ENCODE results near the gene CHAC1.
A peak's percentile ranks its signal among the peaks of the same experiment; 100 is the strongest.

The CHAC1 gene

DNA sequence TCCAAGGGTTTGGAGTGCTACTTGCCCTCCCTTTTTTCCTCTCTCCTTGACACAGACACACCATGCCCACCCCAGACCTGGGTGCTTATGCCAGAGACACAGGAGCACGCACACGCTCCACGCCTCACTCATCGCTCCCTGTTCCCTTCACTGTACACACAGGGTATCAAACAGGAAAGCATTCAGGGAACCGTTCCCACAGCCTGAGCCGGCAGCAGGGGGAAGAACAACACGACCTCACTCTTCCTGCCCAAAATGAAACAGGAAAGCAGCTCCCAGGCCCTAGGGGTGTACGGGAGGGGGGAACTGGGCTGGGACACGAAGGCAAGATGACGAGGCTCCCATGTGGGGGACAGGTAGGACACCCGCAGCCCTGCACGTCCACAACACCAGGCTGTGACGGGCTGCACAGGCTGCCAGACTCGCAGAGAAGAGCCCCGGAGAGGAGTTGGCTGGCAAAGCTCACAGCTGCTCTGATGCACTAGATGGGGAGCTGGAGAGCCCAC, 12.9 kb upstream of the CHAC1 start:
- Histone ChIP-seq H3K27me3 (ENCODE audit: insufficient read depth, poor library complexity, severe bottlenecking) (no peaks in the 10 kb centered on the region), H3K27ac (replicated peaks) (peak overlapping the region; percentile 77), H3K4me3 (replicated peaks; ENCODE audit: insufficient read depth, low read length) (no peak overlapping the region)
- peak in 1 of 2 experiments; percentile 21 for DNase-seq (ENCODE audit: low read depth in 1 of 2, low spot score in 1 of 2)
- TF ChIP-seq SPI1 (IDR thresholded peaks at IDR 0.05; ENCODE audit: borderline replicate concordance, low read depth) (no peak), GABPA (IDR thresholded peaks at IDR 0.05; ENCODE audit: low read depth) (no peak), POLR2AphosphoS5 (IDR thresholded peaks at IDR 0.05; ENCODE audit: low read depth) (no peak), CTCF (IDR thresholded peaks at IDR 0.05; ENCODE audit: insufficient read depth, low read length) (no peak), REST (IDR thresholded peaks at IDR 0.05; ENCODE audit: insufficient replicate concordance, low read depth) (no peak)

- Histone ChIP-seq H3K4me3 (replicated peaks; ENCODE audit: insufficient read depth, low read length) (peak overlapping the region; percentile 25; the same call in 1 of the 2 replicates), H3K27ac (replicated peaks) (peak overlapping the region; percentile 77), H3K27me3 (ENCODE audit: insufficient read depth, poor library complexity, severe bottlenecking) (no peaks in the 10 kb centered on the region)
- no peak for DNase-seq (ENCODE audit: low read depth in 1 of 2, low spot score in 1 of 2)
- TF ChIP-seq REST (IDR thresholded peaks at IDR 0.05; ENCODE audit: insufficient replicate concordance, low read depth), result no peak
- TF ChIP-seq POLR2AphosphoS5 (IDR thresholded peaks at IDR 0.05; ENCODE audit: low read depth), result no peak
- no peak for TF ChIP-seq GABPA (IDR thresholded peaks at IDR 0.05; ENCODE audit: low read depth)
- TF ChIP-seq CTCF (IDR thresholded peaks at IDR 0.05; ENCODE audit: insufficient read depth, low read length), result no peak
- no peak for TF ChIP-seq SPI1 (IDR thresholded peaks at IDR 0.05; ENCODE audit: borderline replicate concordance, low read depth)
These were observed 12.2 kb upstream of the CHAC1 start for GRCh38 chr15:40941068-40941527.

DNA sequence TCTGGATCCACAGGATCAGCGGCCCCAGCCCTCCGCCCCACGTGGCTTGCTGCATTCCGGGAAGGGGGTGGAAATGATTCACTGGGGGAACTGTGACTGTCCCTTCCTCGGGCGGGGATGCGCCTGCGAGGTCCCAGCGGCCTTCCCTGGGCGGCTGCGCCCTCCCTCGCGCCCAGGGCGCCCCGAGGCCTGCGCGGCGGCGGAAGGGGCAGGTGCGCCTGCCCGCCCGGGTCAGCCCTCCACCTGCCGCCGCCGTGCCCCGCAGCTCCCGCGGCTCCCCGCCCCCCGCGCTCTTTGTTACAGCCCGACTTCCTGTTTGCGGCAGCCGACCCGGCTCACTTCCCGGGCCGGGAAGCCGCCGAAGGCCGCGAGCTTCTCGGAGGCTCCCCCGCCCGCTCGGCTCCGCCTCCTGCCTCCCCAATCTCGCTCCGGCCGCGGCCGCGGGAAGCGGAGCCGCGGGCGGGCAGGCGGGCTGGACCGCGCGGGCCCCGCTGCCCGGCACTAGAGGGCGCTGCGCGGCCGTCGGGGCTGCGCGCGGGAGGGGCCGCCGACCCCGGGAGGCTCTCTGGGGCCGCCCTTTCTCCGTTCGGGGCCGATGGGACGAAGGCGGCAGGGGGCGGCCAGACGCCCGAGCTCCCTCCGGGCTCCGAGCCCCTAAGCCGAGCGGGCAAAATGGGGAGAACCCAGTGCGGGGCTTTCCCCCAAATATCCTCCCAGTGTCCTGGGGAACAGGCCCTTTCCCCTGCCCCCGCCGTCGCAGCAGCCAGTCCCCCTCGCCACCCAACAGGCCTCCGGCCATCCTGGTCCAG, 11.5 kb upstream of the CHAC1 start:
- Histone ChIP-seq H3K27me3 (ENCODE audit: insufficient read depth, poor library complexity, severe bottlenecking) (no peaks in the 10 kb centered on the region), H3K27ac (replicated peaks) (peak overlapping the region; percentile 91), H3K4me3 (replicated peaks; ENCODE audit: insufficient read depth, low read length) (peak overlapping the region; percentile 55)
- peak; percentile 1 for TF ChIP-seq CTCF (IDR thresholded peaks at IDR 0.05; ENCODE audit: insufficient read depth, low read length)
- TF ChIP-seq REST (IDR thresholded peaks at IDR 0.05; ENCODE audit: insufficient replicate concordance, low read depth), result no peak
- TF ChIP-seq GABPA (IDR thresholded peaks at IDR 0.05; ENCODE audit: low read depth), result no peak
- TF ChIP-seq SPI1 (IDR thresholded peaks at IDR 0.05; ENCODE audit: borderline replicate concordance, low read depth), result peak; percentile 57; the same call in 1 of the 2 replicates
- peak; percentile 39; the same call in 1 of the 2 replicates for TF ChIP-seq POLR2AphosphoS5 (IDR thresholded peaks at IDR 0.05; ENCODE audit: low read depth)
- DNase-seq (ENCODE audit: low read depth in 1 of 2, low spot score in 1 of 2), result peak; percentile 78 to 84

All from HL-60 (cell line).